ENCODE results near the gene FOXQ1.

FOXQ1 gene

GRCh38 chr6:1311400-1312202 is at the start of gene FOXQ1:
FOXQ1 (plus strand) TSS chr6:1312098; CDS start chr6:1312705, 607 bp downstream.
- no peak for DNase-seq

- DNase-seq = no peak
These were observed 49.2 kb upstream of the FOXQ1 start for GRCh38 chr6:1262704-1263038.

DNA sequence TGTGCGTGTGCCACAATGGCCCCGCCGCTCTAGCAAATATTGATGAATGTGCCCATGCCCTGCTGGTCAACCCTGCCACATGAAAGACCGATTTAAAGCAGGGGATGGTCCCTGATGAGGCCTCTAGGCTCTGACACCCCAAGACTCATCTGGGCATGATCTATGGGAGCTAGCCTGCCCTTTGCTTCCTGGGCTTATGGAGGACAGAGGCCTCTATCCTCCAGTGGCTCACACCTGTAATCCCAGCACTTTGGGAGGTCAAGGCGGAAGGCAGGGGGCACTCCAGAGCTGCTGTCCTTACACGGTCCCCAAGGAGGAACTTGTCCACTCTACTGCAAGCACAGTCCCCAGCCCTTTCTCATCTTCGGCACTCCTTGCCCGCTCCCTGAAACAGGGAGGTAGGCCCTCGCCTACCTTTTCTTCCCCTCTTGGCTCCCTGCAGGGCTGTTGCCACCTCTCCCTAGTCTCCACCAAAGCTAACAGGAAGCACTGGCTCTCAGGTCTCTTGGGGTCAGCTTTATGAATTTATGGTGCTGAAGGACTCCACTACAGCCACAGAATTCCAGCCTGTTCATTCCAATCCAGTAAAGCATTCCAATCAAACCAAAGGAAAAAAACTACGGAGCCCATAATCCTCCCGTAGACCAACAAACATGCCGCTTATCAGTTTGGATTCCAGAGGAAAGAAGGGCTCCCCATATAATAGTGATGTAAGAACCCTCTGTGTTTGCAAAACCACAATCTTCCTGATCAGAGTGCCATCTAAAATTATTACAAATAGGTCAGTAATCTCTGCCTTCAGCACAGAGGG is 48.7 kb upstream of the FOXQ1 start:
- no peak for DNase-seq

DNA sequence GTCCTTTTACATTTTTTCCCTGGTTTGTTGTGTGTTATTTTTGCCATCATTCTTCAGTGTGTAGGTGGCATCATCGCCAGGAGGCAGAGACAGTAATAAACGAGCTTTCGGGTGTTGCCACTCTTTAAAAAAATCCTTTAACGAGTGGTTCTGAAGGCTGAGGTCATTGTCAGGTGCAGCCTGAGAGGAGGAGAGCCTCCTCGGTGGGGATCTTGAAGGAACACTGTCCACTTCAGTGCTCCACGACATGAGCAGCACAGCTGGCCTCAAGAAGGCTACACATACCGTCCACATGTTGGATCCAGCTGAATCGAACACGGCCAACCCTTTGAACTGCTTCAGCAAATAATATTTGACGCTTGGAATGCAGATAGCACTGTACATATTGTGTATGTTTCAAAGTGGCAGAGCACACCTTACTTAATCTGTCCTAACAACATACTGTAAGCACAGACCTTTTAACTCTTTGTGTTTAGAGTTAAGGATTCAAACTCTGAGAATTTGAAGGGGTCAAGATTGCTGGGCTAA is 48.0 kb upstream of the FOXQ1 start:
- DNase-seq = no peak

GRCh38 chr6:1264619-1265445 is 47.1 kb upstream of the FOXQ1 start:
- DNase-seq = no peak

- no peak for DNase-seq
These were observed 45.2 kb upstream of the FOXQ1 start for GRCh38 chr6:1266686-1267056.

- no peak for DNase-seq
These were observed 44.7 kb upstream of the FOXQ1 start for GRCh38 chr6:1267057-1267732.

GRCh38 chr6:1267790-1268762 is 43.8 kb upstream of the FOXQ1 start:
- no peak for DNase-seq

GRCh38 chr6:1271071-1271763 is 40.7 kb upstream of the FOXQ1 start:
- DNase-seq = no peak

- DNase-seq = no peak
These were observed 33.7 kb upstream of the FOXQ1 start for GRCh38 chr6:1278061-1278720.

DNA sequence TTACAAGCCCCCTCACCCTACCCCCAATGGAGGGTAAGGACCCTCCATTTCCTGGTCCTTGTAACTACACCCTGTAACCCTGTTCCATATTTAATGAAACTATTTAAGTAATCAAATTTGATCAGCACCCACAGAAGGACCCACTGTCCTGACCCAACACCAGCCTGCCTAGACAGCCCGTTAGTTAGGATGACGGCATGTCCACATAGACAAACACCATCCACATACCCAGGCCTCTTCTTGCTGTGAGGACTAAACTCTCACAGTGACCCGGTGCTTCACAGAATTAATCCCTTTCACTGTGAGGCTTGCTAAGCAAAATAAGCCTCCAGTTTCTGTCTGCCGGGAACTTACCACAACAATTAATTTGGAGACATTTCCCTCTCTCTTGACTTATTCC is 32.8 kb upstream of the FOXQ1 start:
- no peak for DNase-seq

DNA sequence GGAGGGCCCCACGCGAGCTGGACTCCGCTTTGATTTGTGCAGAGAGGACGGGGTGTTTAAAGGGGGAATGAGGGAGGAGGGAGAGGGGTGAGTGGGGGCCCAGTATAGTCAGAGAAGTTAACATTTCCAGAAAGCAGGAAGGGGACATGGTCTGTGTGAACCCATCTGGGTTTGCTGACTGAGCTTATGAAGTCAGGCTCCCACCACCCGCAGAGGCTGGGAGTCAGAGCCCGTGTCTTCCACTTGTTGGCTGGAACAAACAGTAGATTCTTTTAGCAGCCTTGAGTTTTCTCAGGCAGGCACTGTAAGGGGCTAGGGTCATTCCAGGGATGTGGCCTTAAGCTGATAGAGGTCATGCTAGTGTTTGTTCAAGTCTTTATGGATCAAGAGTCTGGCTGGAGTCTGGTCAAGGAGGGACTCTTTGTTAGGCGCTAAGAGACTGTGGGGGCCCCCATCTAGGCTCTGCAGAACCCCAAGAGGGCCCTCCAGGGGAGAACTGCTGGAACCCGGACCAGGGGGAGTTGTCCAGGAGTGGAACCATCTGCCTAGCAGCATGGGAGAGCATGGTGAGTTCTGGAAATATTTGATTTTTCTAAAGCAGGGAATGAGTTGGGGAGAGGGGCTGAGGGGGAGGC is 31.1 kb upstream of the FOXQ1 start:
- no peak for DNase-seq

GRCh38 chr6:1281746-1282145 is 30.2 kb upstream of the FOXQ1 start:
- DNase-seq = no peak

DNA sequence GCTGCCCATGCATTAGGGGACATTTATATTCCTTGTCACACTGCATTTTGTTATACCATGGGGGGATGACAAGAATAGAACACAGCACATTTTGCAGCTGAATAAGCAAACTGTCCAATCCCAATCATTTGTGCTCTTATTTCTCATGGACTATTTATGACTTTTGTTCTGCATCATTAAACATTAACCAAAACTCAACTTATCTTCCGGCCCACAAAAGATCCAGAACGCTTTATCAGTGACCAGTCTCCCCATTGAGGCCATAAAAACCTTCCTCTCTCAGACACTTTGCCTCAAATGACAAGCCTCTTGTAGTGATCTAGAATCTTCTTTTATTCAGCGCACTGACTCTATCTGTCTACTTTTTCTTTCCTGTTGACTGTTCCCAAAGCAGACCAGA is 28.4 kb upstream of the FOXQ1 start:
- DNase-seq = no peak

- DNase-seq = no peak
These were observed 26.3 kb upstream of the FOXQ1 start for GRCh38 chr6:1285556-1285955.

GRCh38 chr6:1285956-1286355 is 25.9 kb upstream of the FOXQ1 start:
- DNase-seq = no peak

GRCh38 chr6:1287103-1287591 is 24.8 kb upstream of the FOXQ1 start:
- DNase-seq = peak; percentile 8

DNA sequence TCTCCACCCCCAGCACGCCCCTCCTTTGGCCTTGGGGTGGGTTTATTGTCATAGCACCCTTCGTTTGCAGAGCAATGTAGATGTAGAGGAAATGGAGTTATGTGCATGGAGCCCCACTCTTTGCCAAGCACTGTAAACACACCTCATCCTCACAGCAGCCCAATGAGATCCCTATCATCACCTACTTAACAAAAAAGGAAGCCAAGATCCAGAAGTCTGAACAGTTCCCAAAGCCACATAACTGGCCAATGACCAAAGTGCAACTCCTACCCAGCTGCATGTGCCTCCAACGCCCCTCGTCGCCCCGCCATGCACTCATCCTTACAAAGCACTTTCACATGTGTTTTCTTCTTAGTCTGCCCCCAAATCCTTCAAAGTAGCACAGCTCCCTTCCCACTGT is 21.8 kb upstream of the FOXQ1 start:
- DNase-seq = no peak

GRCh38 chr6:1290805-1291204 is 21.1 kb upstream of the FOXQ1 start:
- no peak for DNase-seq

DNA sequence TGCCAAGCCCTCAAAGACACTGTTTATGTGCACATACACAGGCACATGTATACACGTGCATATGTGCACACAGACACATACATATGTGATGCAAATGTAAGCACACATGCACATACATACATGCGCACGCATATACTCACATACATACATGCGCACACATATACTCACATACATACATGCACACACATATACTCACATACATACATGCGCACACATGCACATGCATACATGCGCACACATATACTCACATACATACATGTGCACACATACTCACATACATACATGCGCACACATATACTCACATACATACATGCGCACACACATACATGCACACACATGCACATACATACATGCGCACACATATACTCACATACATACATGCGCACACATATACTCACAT is 20.5 kb upstream of the FOXQ1 start:
- DNase-seq = no peak
